ENCODE data around the gene STAM. TPM values are rescaled to one million over a fixed set of nuclear protein-coding genes. Genes with fewer than 3 reads are reported as not detected.

Gene STAM
- polyA plus RNA-seq, 1 experiment = 22.0 TPM

GRCh38 chr10:17663450-17663849 lies 19.5 kb downstream of the STAM start:
- Histone ChIP-seq H3K36me3 (ENCODE audit: control insufficient read depth, insufficient read depth, low read length) (peaks cover 1% of the 10 kb centered on the region), H3K27me3 (ENCODE audit: control insufficient read depth, insufficient read depth, low read length) (no peaks in the 10 kb centered on the region), H3K4me3 (ENCODE audit: low read depth, low read length) (no peak overlapping the region)
- POLR2A ChIA-PET = no interaction called here
- TF ChIP-seq, protein P1, sequence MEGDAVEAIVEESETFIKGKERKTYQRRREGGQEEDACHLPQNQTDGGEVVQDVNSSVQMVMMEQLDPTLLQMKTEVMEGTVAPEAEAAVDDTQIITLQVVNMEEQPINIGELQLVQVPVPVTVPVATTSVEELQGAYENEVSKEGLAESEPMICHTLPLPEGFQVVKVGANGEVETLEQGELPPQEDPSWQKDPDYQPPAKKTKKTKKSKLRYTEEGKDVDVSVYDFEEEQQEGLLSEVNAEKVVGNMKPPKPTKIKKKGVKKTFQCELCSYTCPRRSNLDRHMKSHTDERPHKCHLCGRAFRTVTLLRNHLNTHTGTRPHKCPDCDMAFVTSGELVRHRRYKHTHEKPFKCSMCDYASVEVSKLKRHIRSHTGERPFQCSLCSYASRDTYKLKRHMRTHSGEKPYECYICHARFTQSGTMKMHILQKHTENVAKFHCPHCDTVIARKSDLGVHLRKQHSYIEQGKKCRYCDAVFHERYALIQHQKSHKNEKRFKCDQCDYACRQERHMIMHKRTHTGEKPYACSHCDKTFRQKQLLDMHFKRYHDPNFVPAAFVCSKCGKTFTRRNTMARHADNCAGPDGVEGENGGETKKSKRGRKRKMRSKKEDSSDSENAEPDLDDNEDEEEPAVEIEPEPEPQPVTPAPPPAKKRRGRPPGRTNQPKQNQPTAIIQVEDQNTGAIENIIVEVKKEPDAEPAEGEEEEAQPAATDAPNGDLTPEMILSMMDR (IDR thresholded peaks at IDR 0.05; ENCODE audit: insufficient read depth, low read depth, low read length) = no peak
- DNase-seq (ENCODE audit: low read depth) = no peak
- CTCF ChIA-PET = no interaction called here

DNA sequence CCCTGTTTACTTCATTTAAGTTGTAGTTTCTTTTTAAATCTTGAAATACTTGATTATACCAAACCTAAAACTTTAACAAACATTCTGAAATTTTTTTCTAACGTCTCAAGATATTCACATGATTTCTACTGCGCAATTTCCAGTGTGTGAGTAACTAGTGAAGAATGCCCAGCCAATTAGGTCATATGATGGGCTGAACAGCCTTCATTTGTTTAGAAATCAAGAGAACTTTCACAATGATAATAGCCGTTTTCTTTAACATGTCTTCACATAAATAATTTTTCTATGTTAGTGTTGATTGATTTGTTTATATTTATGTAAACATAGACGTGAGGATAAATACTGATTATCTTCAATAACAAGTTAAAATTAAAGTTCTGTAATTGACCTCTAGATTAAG lies 21.8 kb downstream of the STAM start:
- ChIA-PET CTCF (interaction anchor here (0.6 kb wide), 1 partner anchor 201 kb away, joined by 3 read pairs; no protein-coding TSS in a partner anchor), POLR2A (no interaction called here)
- TF ChIP-seq, protein P1 (IDR thresholded peaks at IDR 0.05; ENCODE audit: insufficient read depth, low read depth, low read length) = no peak
- Histone ChIP-seq H3K4me3 (ENCODE audit: low read depth, low read length) (no peak overlapping the region), H3K27me3 (ENCODE audit: control insufficient read depth, insufficient read depth, low read length) (no peaks in the 10 kb centered on the region), H3K36me3 (ENCODE audit: control insufficient read depth, insufficient read depth, low read length) (peaks cover 1% of the 10 kb centered on the region)
- DNase-seq (ENCODE audit: low read depth) = peak; percentile 81

GRCh38 chr10:17668435-17669184 lies 24.7 kb downstream of the STAM start:
- DNase-seq (ENCODE audit: low read depth) = no peak
- POLR2A ChIA-PET = no interaction called here
- Histone ChIP-seq H3K27me3 (ENCODE audit: control insufficient read depth, insufficient read depth, low read length) (no peaks in the 10 kb centered on the region), H3K4me3 (ENCODE audit: low read depth, low read length) (no peak overlapping the region), H3K36me3 (ENCODE audit: control insufficient read depth, insufficient read depth, low read length) (no peaks in the 10 kb centered on the region)
- CTCF ChIA-PET = interaction anchor here (0.5 kb wide), 1 partner anchor 62 kb away, joined by 5 read pairs; no protein-coding TSS in a partner anchor
- TF ChIP-seq, protein P1 (IDR thresholded peaks at IDR 0.05; ENCODE audit: insufficient read depth, low read depth, low read length) = no peak

GRCh38 chr10:17669185-17669872 lies 25.4 kb downstream of the STAM start:
- ChIA-PET CTCF (no interaction called here), POLR2A (no interaction called here)
- TF ChIP-seq, protein P1 (IDR thresholded peaks at IDR 0.05; ENCODE audit: insufficient read depth, low read depth, low read length) = no peak
- DNase-seq (ENCODE audit: low read depth) = no peak
- no peaks in the 10 kb centered on the region for H3K27me3 ChIP-seq (ENCODE audit: control insufficient read depth, insufficient read depth, low read length)
- no peaks in the 10 kb centered on the region for H3K36me3 ChIP-seq (ENCODE audit: control insufficient read depth, insufficient read depth, low read length)
- H3K4me3 ChIP-seq (ENCODE audit: low read depth, low read length) = no peak overlapping the region

- TF ChIP-seq, protein P1 (IDR thresholded peaks at IDR 0.05; ENCODE audit: insufficient read depth, low read depth, low read length) = no peak
- no peaks in the 10 kb centered on the region for H3K27me3 ChIP-seq (ENCODE audit: control insufficient read depth, insufficient read depth, low read length)
- no peak for DNase-seq (ENCODE audit: low read depth)
- CTCF ChIA-PET = no interaction called here
- no peaks in the 10 kb centered on the region for H3K36me3 ChIP-seq (ENCODE audit: control insufficient read depth, insufficient read depth, low read length)
- H3K4me3 ChIP-seq (ENCODE audit: low read depth, low read length) = no peak overlapping the region
- POLR2A ChIA-PET = no interaction called here
These were observed 27.4 kb downstream of the STAM start for GRCh38 chr10:17671307-17671706.

All from BJ (cell line).